AG09319 (cell line): ENCODE data around the gene POU3F3.

Experiments
- DNase-seq: peaks from one replicate; pipeline ENCODE4 v3.0.0-alpha.2; 2010; ENCODE audit warnings: low read depth; ENCODE audit errors: extremely low read depth
- CTCF ChIP-seq: IDR thresholded peaks from 2 replicates; pipeline ENCODE4 v1.5.1; 2011; ENCODE audit warnings: low read depth, mild to moderate bottlenecking, inconsistent platforms, low read length, moderate library complexity

POU3F3 gene

GRCh38 chr2:104852090-104852666 is 1.7 kb upstream of the POU3F3 start:
- DNase-seq: no peak
- TF ChIP-seq CTCF: no peak

GRCh38 chr2:104854498-104855220 is 744 bp downstream of the POU3F3 start:
- no peak for DNase-seq
- no peak for TF ChIP-seq CTCF

DNA sequence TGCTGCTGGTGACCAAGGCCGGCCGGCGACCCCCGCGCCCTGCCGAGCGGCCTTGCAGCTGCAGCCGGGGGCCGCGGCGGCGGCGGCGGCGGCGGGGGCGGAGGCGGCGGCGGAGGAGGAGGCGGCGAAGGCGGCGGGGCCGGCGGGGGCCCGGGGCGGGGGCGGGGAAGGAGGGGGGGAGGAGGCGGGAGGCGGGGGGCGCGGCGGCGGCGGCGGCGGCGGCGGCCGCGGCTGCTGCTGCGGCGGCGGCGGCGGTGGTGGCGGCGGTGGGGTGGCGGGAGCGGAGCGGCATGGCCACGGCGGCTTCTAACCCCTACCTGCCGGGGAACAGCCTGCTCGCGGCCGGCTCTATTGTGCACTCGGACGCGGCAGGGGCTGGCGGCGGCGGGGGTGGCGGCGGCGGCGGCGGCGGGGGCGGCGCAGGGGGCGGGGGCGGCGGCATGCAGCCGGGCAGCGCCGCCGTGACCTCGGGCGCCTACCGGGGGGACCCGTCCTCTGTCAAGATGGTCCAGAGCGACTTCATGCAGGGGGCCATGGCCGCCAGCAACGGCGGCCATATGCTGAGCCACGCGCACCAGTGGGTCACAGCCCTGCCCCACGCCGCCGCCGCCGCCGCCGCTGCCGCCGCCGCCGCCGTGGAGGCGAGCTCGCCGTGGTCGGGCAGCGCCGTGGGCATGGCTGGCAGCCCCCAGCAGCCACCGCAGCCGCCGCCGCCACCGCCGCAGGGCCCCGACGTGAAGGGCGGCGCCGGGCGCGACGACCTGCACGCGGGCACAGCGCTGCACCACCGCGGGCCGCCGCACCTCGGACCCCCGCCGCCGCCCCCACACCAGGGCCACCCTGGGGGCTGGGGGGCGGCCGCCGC is 1.5 kb downstream of the POU3F3 start:
- no peak for DNase-seq
- no peak for TF ChIP-seq CTCF

DNA sequence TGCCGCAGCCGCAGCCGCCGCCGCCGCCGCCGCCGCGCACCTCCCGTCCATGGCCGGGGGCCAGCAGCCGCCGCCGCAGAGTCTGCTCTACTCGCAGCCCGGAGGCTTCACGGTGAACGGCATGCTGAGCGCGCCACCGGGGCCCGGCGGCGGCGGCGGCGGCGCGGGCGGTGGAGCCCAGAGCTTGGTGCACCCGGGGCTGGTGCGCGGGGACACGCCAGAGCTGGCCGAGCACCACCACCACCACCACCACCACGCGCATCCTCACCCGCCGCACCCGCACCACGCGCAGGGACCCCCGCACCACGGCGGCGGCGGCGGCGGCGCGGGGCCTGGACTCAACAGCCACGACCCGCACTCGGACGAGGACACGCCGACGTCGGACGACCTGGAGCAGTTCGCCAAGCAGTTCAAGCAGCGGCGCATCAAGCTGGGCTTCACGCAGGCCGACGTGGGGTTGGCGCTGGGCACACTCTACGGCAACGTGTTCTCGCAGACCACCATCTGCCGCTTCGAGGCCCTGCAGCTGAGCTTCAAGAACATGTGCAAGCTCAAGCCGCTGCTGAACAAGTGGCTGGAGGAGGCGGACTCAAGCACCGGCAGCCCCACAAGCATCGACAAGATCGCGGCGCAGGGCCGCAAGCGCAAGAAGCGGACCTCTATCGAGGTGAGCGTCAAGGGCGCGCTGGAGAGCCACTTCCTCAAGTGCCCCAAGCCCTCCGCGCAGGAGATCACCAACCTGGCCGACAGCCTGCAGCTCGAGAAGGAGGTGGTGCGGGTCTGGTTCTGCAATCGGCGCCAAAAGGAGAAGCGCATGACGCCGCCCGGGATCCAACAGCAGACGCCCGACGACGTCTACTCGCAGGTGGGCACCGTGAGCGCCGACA is 2.4 kb downstream of the POU3F3 start:
- TF ChIP-seq CTCF: no peak
- DNase-seq: no peak

- no peak for TF ChIP-seq CTCF
- DNase-seq: no peak
These were observed 3.0 kb downstream of the POU3F3 start for GRCh38 chr2:104856973-104857261.

DNA sequence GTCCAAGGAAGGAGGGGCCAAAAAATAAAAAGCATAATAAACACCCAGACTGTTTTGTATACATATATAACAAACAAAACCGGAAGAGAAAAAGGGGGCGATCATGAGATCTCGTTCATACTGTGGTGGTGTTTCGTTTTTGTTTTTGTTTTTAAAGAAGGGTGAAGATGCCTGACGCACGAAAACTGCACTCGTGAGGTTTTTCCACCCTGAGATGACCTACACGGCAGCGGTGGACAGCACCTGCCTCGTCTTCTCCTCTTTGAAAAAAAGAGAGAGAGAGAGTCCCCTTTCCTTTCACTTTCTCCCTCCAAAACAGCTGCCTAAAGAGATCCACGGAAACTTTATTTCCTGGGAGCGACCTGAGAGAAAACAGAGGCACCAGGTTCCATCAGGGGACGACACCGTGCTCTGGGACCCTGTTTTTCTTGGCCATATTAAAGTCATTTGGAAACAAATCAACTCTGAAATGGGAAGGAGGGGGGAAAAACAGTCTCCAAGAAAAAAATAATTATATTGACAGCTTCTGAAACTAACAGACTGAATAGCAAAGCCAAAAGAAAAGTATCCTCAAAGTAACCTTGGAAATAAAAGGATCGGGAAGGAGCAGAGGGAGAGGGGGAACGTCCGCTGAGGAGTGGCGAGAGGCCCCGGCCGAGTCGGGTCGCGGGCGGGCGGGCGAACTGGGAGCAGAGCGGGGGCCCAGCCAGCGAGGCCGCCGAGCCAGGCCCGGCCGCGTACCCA is 3.5 kb downstream of the POU3F3 start:
- no peak for TF ChIP-seq CTCF
- DNase-seq: no peak
